Measurements from ENCODE around the gene TUBD1.
A peak's percentile ranks its signal among the peaks of the same experiment; 100 is the strongest.
"Not testable (repeated sequence)": the region's sequence is repeated elsewhere in the genome, so short reads cannot be mapped to it uniquely, and the experiment has no call there.

TUBD1 gene

DNA sequence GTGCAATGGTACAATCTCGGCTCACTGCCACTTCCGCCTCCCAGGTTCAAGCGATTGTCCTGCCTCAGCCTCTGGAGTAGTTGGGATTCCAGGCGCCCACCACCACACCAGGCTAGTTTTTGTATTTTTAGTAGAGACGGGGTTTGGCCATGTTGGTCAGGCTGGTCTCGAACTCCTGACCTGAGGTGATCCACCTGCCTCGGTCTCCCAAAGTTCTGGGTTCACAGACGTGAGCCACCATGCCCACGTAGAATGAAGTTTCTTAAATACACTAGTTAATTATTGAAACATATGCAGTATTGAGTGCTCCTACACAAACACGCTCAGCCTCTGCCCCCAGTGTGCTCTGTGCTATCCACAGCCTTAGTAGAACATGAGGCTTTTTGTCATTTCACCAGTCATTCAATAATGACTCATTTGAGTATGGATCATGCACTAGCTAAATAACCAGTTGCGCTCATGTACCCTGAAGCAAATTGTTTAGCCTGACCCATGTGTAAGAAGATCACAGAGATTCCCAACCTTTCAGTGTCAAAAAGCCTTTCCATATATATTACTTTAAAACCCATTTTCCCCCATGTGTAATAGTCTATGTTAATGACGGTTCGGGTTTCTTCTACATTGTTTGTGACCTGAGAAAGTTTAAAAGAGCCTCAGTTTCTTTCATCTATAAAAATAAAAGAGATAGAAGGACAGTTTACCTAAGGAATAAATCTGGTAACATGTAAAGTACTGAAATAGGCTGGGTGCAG lies 49.7 kb downstream of the TUBD1 start:
- no peak for DNase-seq

DNA sequence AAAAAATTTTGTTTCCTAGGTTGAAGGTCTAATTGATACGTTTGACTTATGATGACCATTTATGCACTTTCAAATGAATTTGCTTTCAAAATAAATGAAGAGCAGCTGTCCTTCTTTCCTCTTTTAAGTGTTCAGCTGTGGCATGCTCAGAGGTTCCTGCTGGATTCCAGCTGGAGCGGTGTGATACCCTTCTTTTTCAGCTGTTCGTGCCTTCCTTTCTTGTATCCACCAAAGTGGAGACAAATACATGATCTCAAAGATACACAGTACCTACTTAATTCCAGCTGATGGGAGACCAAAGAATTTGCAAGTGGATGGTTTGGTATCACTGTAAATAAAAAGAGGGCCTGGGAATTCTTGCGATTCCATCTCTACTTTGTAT lies 50.9 kb downstream of the TUBD1 start:
- DNase-seq, result not testable (repeated sequence)

- DNase-seq, result not testable (repeated sequence)
Measured at GRCh38 chr17:59841091-59841881, 51.5 kb downstream of the TUBD1 start.

- no peak for DNase-seq
Measured at GRCh38 chr17:59840329-59841090, 52.2 kb downstream of the TUBD1 start.

- no peak for DNase-seq
Measured at GRCh38 chr17:59839651-59840328, 53.0 kb downstream of the TUBD1 start.

DNA sequence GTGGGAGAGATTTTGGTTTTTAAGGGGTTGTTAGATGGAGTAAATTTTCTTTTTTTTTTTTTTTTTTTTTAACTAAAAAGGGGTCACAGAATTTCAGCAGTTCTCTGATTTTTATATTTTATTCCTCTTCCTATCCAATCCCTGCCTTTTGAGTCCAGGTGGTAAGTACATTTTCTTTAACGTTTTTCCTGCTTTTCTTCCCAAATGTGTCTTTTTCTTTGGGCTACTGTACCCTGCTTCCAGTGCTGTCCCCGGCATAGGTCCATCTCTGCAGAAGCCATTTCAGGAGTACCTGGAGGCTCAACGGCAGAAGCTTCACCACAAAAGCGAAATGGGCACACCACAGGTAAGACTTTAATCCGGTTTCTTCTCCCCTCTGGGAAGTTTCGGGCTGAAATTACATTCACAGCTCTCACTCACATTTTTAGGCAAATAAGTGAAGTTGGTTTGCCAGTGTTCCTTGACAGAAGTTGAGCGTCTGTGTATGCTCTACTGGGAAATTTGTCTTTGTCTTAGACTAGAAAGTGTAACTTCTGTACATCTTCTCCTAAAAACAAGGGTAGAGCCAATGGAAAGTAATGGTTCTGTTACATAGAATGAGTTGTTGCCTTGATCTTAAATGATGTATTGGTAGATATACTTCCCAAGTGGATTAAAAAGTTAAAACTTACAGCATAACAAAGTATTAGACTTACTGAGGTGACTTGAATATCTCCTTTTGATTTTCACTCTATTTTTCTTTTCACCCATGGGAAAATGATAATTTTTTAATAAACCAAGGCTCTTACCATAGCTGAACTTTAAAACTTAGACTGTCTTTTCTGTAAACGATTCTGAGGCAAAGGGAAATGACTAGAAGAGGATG lies 54.5 kb downstream of the TUBD1 start:
- no peak for DNase-seq

GRCh38 chr17:59837308-59838051 lies 55.3 kb downstream of the TUBD1 start:
- DNase-seq, result peak; percentile 90

- DNase-seq, result no peak
Measured at GRCh38 chr17:59832883-59833379, 59.8 kb downstream of the TUBD1 start.

- DNase-seq, result no peak
Measured at GRCh38 chr17:59830846-59831486, 61.8 kb downstream of the TUBD1 start.

DNA sequence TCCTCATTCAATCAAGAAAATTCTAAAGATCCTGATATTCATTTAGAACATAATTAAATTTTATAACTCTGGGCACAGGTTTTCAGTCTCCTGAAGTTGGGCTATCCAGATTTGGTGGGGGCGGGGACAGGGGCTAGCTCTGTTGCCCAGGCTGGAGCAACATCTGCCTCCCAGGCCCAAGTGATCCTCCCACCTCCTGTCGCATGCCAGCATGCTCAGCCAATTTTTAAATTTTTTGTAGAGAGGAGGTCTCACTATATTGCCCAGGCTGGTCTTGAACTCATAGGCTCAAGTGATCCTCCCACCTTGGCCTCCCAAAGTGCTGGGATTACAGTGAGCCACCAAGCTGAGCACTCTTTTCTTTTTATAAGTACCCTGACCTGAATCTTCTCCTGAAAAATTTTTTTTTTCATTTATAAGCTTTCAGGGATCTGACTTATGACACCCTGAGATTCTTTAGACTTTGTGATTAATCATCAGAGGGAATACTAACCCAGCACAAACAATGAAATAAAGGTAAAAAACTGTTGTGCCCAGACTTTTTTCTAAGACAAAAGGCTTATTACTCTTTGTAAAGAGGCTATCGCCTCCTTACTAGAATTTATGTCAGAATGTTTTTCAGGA lies 62.6 kb downstream of the TUBD1 start:
- no peak for DNase-seq

DNA sequence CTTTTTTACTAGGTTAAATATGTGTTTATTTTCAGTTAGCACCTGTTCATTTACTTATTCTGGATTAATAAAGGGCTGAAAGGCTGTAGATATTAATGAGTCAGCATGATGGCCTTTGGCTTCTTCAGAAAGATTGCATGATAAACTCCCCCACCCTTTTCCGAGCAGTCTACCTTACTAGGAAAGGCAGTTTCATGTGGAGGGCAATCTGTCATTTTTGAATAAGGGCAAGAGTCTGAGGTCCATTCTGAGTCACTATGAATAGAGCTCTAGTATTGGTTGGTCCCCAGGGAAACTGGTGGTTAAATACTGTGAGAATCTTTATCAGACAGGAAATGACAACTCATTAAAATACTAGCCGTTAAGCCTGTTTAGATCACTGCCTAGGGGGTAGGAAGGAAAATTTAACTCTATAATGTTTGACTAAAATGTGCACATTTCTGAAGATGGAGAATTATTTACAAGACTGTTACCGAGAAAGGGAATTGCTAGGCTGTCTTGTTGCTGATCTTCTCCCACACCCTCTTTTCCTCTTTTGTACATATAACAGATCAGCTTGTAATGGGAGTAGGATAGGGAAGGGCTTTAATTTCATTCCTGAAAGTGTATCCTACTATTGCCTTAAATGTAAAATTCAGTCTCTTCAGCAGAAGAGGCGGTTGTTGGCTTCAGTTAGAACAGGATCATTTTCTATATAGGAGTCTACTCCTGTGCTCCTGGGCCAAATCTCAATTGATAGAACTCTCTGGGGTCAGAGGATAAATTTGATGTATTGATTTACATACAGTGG lies 63.3 kb downstream of the TUBD1 start:
- no peak for DNase-seq

GRCh38 chr17:59828819-59829216 lies 63.9 kb downstream of the TUBD1 start:
- not testable (repeated sequence) for DNase-seq

- no peak for DNase-seq
Measured at GRCh38 chr17:59828478-59828760, 64.3 kb downstream of the TUBD1 start.

GRCh38 chr17:59827721-59828477 lies 64.8 kb downstream of the TUBD1 start:
- no peak for DNase-seq

DNA sequence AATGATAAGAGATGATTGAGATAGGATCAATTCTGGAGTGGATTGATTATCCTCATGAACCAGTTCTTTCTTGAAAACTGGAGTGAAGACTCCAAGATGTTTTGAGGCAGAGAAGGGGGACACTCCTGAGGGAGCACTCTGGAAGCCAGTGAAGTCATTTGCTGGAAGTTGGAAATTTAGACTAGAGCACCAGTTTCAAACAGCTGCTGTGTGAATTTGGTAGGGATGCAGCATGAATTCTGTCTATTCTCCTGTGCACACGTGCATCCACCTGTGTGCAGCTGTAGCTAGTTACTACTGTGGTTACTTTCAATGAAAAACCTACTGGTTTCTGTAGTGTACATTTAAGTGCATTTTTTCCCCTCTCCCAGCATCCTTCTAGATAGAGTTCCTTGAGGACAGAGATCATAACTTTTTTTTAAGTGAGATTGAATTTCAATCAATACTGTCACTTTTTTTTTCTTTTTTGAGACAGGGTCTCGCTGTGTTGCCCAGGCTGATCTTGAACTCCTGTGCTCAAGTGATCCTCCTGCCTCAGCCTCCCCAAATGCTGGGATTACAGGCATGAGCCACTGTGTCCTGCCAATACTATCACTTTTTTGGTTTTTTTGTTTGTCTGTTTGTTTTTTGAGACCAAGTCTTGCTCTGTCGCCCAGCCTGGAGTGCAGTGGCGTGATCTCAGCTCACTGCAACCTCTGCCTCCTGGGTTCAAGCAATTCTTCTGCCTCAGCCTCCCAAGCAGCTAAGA lies 65.9 kb downstream of the TUBD1 start:
- no peak for DNase-seq

GRCh38 chr17:59825533-59826322 lies 67.0 kb downstream of the TUBD1 start:
- no peak for DNase-seq

DNA sequence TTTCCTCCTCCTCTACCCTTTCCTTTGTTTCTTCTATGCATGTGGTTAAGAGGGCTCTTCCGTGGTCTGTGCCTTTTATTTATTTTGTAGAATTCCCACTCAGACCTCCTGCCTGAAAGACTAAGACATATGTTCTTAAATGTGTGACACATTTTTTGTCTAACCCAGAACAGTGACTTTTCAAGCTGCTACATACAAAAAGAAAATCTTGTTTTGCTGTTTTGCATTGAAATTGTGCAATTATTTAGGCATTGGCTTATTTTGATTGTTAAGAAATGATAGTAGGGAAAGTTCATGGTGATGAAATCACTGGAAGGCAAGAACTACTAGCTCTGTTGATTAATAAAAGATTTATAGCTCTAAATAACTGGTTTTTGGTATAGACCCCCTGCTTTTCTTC lies 76.8 kb downstream of the TUBD1 start:
- DNase-seq, result no peak

Measured in eye (tissue), 1 donor.